ENCODE data around the gene ELF2.
A peak's percentile ranks its signal among the peaks of the same experiment; 100 is the strongest.
"Not testable (repeated sequence)": the region's sequence is repeated elsewhere in the genome, so short reads cannot be mapped to it uniquely, and the experiment has no call there.

The ELF2 gene

DNA sequence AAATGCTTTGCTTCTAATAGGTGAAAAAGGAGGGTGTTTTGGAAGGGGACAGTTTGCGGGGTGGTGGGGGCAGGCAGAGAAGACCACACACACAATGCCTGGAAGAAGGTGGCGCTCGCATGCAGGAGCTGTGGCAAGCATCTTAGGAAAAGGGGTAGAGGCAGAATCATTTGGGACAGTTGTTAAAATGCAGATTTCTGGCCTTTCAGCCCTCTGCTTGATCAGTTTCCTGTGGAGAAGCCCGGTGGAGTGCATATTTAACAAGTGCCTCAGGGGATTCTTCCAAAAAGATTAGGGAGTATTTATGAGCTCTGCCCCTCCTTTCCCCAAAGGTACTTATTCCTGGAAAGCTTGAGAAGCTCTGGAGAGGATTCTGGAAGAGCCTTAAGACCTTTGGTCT, 156.6 kb downstream of the ELF2 start:
- no peak for DNase-seq (ENCODE audit: low read depth)

DNA sequence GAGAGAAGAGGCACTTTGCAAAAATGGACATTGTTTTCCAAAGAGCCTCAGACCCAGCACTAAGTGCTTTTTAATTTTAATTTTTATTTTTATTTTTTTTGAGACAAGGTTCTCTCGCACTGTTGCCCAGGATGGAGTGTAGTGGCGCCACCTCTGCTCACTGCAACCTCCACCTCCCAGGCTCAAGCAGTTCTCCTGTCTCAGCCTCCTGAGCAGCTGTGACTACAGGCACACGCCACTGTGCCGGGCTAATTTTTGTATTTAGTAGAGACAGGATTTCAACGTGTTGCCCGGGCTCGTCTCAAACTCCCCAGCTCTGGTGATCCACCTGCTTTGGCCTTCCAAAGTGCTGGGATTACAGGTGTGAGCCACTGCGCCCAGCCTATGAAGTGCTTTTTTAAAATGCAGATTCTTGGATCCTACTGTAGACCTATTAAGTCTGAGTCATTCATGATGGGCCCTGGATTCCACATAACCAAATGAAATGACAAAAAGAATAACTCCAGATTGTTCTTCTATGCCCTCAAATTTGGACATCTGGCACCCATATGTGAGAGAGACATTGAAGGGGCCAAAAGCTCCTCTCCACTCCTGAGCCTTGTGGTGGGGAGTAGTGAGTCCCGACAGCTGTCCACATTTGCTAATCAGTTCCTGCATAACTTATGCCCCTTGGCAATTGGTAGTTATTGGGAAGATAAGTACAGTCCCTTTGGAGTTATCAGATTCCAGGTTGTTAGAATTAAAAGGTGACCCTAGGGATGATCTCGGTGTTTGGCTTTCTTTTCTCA, 157.9 kb downstream of the ELF2 start:
- peak; percentile 82 for DNase-seq (ENCODE audit: low read depth)

DNA sequence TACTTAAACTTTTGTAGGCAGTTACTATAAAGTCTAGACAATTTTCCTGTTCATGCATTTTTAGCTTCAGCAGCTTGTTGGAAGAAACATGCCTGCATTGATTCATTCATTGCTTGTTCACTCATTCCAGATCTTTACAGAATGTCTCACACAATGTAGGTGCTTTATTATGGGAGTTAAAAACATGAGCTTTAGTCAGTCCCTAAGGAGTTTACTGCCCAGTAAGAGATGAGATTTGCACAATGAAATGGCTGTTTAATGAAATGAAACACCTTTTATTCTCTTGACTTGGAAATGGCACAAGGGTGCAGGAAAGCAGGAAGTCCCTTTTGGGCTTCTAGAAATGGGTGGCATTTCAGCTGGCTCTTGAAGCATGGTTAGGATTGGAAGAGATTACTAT, 158.5 kb downstream of the ELF2 start:
- no peak for DNase-seq (ENCODE audit: low read depth)

DNA sequence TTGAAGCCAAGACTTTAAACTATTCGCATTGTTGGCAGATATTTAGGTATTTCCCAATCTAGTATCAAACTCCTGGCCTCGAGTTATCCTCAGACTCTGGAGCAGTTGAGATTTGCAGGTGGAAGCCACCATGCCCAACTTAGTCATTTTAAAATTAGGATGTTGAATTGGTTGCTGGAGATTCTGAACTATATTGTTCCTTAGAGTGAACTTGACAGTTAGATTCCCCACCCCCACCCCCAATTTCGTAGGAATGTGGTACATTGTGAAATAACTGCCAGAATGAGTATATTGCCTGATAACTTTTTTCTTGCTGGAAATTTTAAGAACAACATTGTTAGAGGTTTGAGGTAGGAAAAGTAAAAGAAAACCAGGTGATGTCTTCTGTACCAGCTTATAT, 159.2 kb downstream of the ELF2 start:
- DNase-seq (ENCODE audit: low read depth): no peak

DNA sequence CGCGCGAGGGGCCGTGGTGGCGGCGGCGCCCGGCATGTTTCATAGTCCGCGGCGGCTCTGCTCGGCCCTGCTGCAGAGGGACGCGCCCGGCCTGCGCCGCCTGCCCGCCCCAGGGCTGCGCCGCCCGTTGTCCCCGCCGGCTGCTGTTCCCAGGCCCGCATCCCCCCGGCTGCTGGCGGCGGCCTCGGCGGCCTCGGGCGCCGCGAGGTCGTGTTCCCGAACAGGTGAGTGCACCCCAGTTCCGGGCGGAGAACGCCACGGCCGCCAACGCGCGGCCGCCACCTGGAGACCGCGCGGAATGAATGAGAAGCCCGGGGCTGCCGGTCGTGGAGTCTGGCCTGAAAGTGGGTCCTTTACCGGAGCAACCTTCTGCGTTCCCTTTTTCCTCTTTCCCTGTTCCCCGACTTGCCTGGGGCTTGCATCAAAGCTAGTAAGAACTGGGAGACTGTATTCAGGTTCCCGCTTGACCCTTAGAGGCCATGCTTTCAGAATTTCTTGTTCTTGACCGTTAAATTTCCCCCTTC, 161.0 kb downstream of the ELF2 start:
- DNase-seq (ENCODE audit: low read depth): no peak

DNA sequence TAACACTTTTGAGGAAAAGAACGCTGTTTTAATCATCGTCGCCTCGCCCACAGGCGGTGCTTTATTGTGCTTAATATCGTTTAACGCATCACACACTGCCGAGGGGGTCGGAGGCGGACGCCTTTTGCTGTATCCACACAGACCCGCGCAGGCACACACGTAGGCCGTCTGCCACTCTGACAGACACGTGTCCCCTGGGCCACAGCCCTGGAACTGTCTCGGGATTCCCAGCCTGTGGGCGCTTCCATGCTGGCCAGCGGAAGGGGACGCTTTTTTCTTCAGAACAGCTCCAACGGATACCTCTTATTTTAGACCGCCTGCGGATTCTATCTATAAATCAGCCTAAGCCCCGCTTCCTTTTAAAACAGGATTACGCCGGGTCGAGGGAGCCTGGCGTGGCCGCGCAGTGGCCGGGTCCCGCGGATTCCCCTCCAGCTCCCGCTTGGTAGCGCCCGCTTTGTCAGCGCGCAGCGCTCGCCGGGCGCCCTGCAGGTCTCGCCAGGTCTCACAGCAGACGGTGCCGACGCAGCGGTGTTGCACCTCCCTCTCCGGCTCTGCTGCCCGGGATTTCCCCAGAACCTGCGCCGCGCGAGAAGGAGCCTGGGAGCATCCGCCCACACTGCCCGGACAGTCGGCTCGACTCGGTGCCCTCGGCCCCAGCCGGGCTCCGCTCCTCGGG, 161.6 kb downstream of the ELF2 start, which contains the start of gene NOCT:
Gene NOCT, plus strand, starts transcription at position 513 of the 679 bp plus-strand sequence. CDS start 201 bp downstream, outside the sequence.
- DNase-seq (ENCODE audit: low read depth): peak; percentile 80

DNA sequence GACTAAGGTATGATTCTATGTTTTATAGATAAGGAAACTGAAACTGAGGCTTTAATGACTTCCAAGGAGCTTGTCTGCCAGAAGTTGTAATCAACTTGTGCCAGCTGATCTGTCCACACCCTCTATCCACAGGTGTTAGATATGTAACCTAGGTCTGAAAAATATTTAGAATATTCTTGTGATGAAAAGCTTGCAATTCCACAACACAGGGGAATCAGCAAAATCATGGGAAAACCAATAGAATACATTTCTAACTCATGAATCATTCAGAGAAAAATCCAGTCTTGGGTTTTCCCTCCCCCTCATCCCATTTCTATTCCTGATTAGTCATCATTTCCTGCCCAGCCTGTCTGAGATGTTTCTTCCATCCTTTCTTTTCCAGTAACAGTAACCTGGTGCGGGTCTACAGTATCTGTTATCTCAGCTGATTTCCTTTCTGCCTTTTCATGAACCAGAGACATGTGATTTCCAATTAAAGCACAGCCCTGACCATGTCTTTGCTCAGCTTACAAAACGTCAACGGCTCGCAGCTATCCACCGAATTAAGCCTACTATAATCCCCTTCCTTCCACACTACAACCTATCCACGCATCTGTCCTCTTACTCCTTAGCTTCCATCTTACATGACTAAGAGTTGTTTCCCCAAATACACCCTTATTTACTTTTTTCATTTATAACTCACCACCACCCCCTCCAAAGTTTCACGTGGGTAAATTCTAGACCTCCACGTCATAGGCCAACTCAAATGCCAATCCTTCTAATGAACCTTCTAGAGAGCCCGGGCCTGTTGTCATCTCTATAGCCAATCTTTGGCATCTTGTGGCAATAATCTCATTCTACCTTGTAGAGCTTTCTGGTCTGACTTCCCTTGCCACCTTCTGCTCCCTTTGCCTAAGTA, 162.4 kb downstream of the ELF2 start:
- DNase-seq (ENCODE audit: low read depth): peak; percentile 69

DNA sequence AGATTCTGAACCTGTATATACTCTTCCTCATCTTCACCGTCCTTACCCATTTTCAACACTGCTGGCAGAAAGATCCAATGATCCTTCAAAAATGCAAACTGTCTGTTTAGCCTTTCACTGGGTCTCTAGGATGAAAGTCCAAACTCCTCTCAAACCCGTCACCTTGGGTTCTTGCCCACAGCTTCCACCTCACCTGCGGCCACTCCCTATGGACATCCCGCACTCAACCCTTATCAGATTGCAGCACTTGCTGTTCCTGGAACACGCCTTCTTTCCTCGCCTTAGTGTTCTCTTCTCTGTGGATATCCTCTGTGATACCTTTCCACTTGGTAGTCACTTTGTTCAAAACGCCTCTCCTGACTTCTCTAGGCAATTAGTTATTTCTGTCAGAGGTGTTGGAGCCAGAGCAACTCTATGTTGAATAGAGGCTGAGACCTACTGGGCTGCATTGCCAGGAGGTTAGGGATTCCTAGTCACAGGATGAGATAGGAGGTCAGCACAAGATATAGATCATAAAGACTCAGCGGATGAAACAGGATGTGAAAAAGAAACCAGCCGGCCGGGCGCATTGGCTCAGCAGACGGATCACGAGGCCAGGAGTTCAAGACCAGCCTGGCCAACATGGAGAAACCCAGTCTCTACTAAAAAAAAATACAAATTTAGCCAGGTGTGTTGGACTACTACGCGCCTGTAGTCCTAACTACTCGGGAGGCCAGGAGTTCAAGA, 165.6 kb downstream of the ELF2 start:
- DNase-seq (ENCODE audit: low read depth): no peak

DNA sequence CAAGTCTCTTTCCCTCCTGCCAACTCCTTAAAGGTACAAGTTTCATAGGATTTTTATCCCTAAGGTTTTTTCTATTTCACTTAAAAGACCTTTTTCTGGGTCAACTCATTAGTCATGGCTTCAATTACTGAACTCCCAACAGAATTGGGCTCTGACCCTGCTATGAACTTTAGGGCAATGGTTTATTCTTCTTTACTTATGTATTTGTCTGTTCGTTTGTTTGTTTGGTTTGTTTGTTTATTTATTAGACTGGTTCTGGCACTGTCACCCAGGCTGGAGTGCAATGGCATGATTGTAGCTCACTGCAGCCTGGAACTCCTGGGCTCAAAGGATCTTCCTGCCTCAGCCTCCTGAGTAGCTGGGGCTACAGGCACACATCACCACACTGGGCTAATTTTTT, 167.3 kb downstream of the ELF2 start:
- no peak for DNase-seq (ENCODE audit: low read depth)

DNA sequence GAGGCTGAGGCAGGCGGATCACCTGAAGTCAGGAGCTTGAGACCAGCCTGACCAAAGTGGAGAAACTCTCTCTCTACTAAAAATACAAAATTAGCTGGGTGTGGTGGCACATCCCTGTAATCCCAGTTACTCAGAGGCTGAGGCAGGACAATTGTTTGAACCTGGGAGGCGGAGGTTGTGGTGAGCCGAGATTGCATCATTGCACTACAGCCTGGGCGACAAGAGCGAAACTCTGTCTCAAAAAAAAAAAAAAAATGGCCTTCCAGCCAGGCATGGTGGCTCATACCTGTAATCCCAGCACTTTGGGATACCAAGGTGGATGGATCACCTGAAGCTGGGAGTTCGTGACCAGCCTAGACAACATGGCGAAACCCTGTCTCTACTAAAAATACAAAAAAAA, 168.7 kb downstream of the ELF2 start:
- DNase-seq (ENCODE audit: low read depth): not testable (repeated sequence)

DNA sequence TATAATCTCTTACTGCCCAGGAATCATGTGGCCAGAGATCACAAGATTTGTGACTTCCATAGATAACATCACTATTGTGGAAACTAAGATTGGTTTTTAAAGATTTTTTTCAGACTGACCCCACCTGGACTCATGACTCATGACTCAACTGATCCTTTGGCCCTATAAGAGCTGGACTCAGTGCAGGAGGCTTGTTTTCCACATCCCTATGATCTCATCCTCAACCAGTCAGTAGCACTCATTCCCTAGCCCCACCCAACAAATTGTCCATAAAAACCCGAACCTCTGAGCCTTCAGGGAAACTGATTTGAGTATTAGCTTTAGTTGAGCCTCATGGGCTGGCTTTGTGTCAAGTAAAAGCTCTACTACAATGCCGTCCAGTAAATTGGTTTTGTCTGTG, 169.4 kb downstream of the ELF2 start:
- DNase-seq (ENCODE audit: low read depth): no peak
